Measurements from ENCODE around the gene IL23R. TPM values are rescaled to one million over a fixed set of nuclear protein-coding genes. Genes with fewer than 3 reads are reported as not detected.

The IL23R gene
- total and polyA plus RNA-seq, 2 donors (not counting 3 experiments of a cell fraction or from before 2014, with no cell fraction given) = not detected

DNA sequence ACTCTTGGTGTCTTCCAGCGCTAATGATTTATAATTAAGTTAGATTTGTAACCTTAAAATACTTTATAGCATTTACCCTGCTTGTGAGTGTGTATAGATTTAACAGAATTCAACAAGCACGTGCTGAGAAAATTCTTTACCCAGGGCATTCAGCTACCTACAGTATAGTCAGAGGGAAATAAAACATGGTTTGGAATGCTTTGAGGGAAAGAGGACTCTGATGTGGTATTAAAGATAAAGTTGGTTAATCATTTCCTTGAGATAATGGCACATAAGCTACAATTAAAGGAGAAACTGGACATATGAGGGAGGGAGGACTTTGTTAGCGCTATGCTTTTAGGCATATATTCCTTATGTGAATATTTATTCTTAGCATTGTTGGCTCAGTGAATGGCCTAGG is 115.0 kb downstream of the IL23R start:
- H3K4me2 ChIP-seq (ENCODE audit: insufficient read depth, low read length) = no peak overlapping the region
- ChIA-PET CTCF (interaction anchor here (1.1 kb wide), 1 partner anchor 68 kb away, joined by 3 read pairs; no protein-coding TSS in a partner anchor), POLR2A (no interaction called here)
- no peaks in the 10 kb centered on the region for H3K9me1 ChIP-seq (replicated peaks; ENCODE audit: control insufficient read depth, extremely low read depth, insufficient read depth, low read length)
- TF ChIP-seq FOS (IDR thresholded peaks at IDR 0.05; ENCODE audit: borderline replicate concordance, insufficient read depth, low read length) = no peak
- peak; percentile 26 for TF ChIP-seq GATA2 (IDR thresholded peaks at IDR 0.05; ENCODE audit: insufficient read depth, insufficient read length, low read depth, low read length)
- H3K9me3 ChIP-seq (replicated peaks; ENCODE audit: control insufficient read depth, insufficient read depth, low read length) = no peaks in the 10 kb centered on the region
- H3K27me3 ChIP-seq (ENCODE audit: control insufficient read depth in 2 of 2, insufficient read depth in 2 of 2, low read length in 2 of 2) = no peaks in the 10 kb centered on the region
- no peaks in the 10 kb centered on the region for H4K20me1 ChIP-seq (replicated peaks; ENCODE audit: control insufficient read depth, extremely low read depth, insufficient read depth, low read length)
- DNase-seq (ENCODE audit: low read depth, low spot score) = no peak
- dilution Hi-C loops (cut with MboI; ENCODE audit: extremely low pct_ligation_motif_present, low sequenced_read_pairs) = no loop called here
- no peak overlapping the region for H3K4me3 ChIP-seq (replicated peaks in 1 of 3; ENCODE audit: insufficient read depth in 1 of 3, low read depth in 1 of 3, low read length in 3 of 3)
- no peak for FAIRE-seq
- intact Hi-C loops (cut with micrococcal nuclease) = no loop called here
- BruUV-seq (replicated peaks) = no TSS peak
- H3K4me1 ChIP-seq (ENCODE audit: control insufficient read depth, extremely low read depth, insufficient read depth, low read length) = peaks cover 4% of the 10 kb centered on the region
- H3K27ac ChIP-seq (ENCODE audit: insufficient read depth, low read depth, low read length) = no peak overlapping the region
- H3K36me3 ChIP-seq (ENCODE audit: control insufficient read depth in 2 of 2, extremely low read depth in 1 of 2, insufficient read depth in 2 of 2, low read length in 2 of 2) = no peaks in the 10 kb centered on the region
- H3K9ac ChIP-seq (replicated peaks; ENCODE audit: extremely low read depth, insufficient read depth, low read length) = no peak overlapping the region
- H2AFZ ChIP-seq (ENCODE audit: low read depth, low read length) = no peak overlapping the region
- H3K79me2 ChIP-seq (ENCODE audit: control insufficient read depth, insufficient read depth, low read length) = no peaks in the 10 kb centered on the region

DNA sequence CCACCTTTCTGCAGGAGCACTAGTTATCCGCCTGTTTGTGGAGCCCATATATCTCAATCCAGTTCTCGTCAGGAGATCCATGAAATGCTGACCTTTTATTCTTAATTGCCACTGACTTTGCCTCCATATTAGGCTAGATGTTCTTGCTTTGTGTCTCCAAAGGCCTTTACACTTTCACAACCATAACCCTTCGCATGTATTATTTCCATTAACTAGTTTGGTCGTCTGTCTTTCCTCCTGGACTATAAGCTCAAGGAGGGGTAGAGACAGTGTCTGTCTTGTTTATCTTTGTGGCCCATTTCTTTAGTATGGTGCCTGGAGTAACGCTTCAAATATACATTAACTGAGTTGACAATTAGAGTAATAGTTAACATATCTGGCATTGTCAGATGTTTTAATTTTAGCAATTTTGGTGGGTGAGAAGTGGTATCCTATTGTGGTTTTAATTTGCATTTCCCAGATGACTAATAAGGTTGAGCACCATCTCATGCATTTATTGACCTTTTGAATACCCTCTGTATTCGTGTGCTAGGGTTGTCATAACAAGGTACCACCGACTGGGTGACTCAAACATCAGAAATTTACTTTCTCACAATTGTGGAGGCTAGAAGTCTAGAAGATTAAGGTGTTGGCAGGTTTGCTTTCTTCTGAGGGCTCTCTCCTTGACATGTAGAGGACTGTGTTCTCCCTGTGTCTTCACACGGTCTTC is 119.7 kb downstream of the IL23R start:
- peak; percentile 75 for FAIRE-seq
- no peaks in the 10 kb centered on the region for H3K9me3 ChIP-seq (replicated peaks; ENCODE audit: control insufficient read depth, insufficient read depth, low read length)
- intact Hi-C loops (cut with micrococcal nuclease) = no loop called here
- no peaks in the 10 kb centered on the region for H3K9me1 ChIP-seq (replicated peaks; ENCODE audit: control insufficient read depth, extremely low read depth, insufficient read depth, low read length)
- DNase-seq (ENCODE audit: low read depth, low spot score) = peak; percentile 30
- no peaks in the 10 kb centered on the region for H3K79me2 ChIP-seq (ENCODE audit: control insufficient read depth, insufficient read depth, low read length)
- H3K36me3 ChIP-seq (ENCODE audit: control insufficient read depth in 2 of 2, extremely low read depth in 1 of 2, insufficient read depth in 2 of 2, low read length in 2 of 2) = no peaks in the 10 kb centered on the region
- no peaks in the 10 kb centered on the region for H3K27me3 ChIP-seq (ENCODE audit: control insufficient read depth in 2 of 2, insufficient read depth in 2 of 2, low read length in 2 of 2)
- H3K27ac ChIP-seq (ENCODE audit: insufficient read depth, low read depth, low read length) = peak overlapping the region; percentile 45
- H2AFZ ChIP-seq (ENCODE audit: low read depth, low read length) = no peak overlapping the region
- BruUV-seq (replicated peaks) = no TSS peak
- H3K4me3 ChIP-seq (replicated peaks in 1 of 3; ENCODE audit: insufficient read depth in 1 of 3, low read depth in 1 of 3, low read length in 3 of 3) = no peak overlapping the region
- H4K20me1 ChIP-seq (replicated peaks; ENCODE audit: control insufficient read depth, extremely low read depth, insufficient read depth, low read length) = no peaks in the 10 kb centered on the region
- dilution Hi-C loops (cut with MboI; ENCODE audit: extremely low pct_ligation_motif_present, low sequenced_read_pairs) = no loop called here
- TF ChIP-seq FOS (IDR thresholded peaks at IDR 0.05; ENCODE audit: borderline replicate concordance, insufficient read depth, low read length) = peak; percentile 38
- TF ChIP-seq GATA2 (IDR thresholded peaks at IDR 0.05; ENCODE audit: insufficient read depth, insufficient read length, low read depth, low read length) = no peak
- peak; percentile 81 for TF ChIP-seq JUN (IDR thresholded peaks at IDR 0.05; ENCODE audit: borderline replicate concordance, insufficient read depth, insufficient read length, low read depth)
- ChIA-PET CTCF (interaction anchor here (0.6 to 2.1 kb wide), 4 partner anchors 16 to 204 kb away, joined by 3 to 7 read pairs (median 4); no protein-coding TSS in a partner anchor), POLR2A (no interaction called here)
- H3K4me2 ChIP-seq (ENCODE audit: insufficient read depth, low read length) = peak overlapping the region; percentile 12
- peaks cover 11% of the 10 kb centered on the region for H3K4me1 ChIP-seq (ENCODE audit: control insufficient read depth, extremely low read depth, insufficient read depth, low read length)
- no peak overlapping the region for H3K9ac ChIP-seq (replicated peaks; ENCODE audit: extremely low read depth, insufficient read depth, low read length)
